ENCODE data around the gene GRK2.

GRK2 gene

DNA sequence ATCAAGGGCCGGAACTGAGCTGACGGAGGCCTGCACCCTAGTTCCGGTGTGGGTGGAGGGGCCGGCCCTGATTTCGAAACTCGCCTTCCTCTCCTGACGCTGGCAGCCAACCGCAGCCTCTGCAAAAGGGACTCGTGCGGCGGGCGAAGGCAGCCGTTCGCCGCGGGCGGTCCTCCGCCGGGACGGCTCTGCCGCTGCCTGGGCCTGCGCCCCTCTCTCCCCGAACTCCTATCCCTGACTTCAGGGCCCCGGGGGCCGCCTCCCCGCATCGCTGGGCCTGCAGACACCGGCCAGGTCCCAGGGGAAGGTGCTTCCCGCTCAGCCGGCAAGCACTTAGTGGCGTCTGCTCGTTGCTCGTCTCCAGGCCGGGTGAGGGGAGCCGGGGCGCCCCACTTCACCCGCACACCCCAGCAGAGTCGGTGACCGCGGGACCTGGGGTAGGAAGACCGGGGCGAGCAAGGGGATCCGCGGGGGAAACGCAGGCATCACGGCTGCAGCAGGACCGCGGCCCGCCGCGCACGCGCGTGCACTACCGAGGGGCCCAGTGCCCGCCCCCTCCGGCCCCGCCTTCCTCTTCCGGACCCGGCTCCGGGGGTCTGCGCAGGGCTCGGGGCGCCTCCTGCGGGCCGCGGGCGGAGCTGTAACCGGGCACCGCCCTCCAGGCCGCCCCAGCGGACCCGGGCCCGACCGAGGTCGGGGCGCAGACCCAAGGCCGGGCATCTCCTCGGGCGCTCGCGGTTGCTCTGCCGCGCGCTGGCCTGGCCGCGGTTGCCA is 22.4 kb downstream of the GRK2 start:
- TF ChIP-seq, protein P1, sequence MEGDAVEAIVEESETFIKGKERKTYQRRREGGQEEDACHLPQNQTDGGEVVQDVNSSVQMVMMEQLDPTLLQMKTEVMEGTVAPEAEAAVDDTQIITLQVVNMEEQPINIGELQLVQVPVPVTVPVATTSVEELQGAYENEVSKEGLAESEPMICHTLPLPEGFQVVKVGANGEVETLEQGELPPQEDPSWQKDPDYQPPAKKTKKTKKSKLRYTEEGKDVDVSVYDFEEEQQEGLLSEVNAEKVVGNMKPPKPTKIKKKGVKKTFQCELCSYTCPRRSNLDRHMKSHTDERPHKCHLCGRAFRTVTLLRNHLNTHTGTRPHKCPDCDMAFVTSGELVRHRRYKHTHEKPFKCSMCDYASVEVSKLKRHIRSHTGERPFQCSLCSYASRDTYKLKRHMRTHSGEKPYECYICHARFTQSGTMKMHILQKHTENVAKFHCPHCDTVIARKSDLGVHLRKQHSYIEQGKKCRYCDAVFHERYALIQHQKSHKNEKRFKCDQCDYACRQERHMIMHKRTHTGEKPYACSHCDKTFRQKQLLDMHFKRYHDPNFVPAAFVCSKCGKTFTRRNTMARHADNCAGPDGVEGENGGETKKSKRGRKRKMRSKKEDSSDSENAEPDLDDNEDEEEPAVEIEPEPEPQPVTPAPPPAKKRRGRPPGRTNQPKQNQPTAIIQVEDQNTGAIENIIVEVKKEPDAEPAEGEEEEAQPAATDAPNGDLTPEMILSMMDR (IDR thresholded peaks at IDR 0.05; ENCODE audit: control insufficient read depth, extremely low read depth, insufficient read depth): peak; percentile 19; the same call in 1 of the 2 replicates
- H3K4me3 ChIP-seq (ENCODE audit: low read depth, low read length): peak overlapping the region; percentile 78
- no peak for DNase-seq (ENCODE audit: low read depth)

GRCh38 chr11:67289226-67289650 is 23.0 kb downstream of the GRK2 start, which contains the start of gene ANKRD13D:
ANKRD13D (plus strand) TSS chr11:67289303; CDS start chr11:67289461, 158 bp downstream.
- H3K4me3 ChIP-seq (ENCODE audit: low read depth, low read length): peak within 1 kb of the TSS; percentile 78
- TF ChIP-seq, protein P1 (IDR thresholded peaks at IDR 0.05; ENCODE audit: control insufficient read depth, extremely low read depth, insufficient read depth): 0 out of 2 replicates have a peak, but pooled peaks have one; percentile 11
- no peak for DNase-seq (ENCODE audit: low read depth)

DNA sequence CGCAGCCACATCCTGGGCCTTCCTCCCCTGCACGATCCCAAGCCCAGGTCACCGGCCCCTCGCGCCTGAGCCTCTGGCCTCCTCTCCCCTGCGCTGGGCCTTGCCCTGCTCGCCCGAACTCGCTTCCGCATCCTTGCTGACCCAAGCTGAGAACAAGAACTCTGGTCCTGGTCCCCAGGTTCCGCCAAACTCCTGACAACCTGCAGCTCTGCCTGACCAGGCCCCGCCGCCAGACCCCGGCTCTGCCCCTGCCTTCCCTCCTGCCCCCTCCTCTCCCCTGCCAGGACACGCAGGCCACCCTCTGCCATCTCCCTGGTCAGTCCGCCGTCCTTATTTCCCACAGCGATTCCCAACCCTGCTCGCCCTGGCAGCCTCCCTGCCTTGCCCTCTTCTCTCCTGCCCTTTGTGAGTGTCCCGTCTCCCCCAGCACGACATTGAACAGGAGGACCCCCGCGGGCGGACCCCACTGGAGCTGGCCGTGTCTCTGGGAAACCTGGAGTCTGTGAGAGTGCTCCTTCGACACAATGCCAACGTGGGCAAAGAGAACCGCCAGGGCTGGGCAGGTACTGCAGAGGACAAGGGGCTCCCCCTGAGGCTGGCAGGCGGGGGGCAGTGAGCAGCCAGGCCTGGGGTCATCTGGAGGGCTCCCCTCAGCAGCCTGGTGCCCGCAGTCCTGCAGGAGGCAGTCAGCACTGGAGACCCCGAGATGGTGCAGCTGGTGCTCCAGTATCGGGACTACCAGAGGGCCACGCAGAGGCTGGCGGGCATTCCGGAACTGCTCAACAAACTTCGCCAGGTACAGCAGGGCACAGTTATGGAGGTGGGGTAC is 23.6 kb downstream of the GRK2 start:
- H3K4me3 ChIP-seq (ENCODE audit: low read depth, low read length): peak overlapping the region; percentile 78
- TF ChIP-seq, protein P1 (IDR thresholded peaks at IDR 0.05; ENCODE audit: control insufficient read depth, extremely low read depth, insufficient read depth): no peak
- DNase-seq (ENCODE audit: low read depth): no peak

- DNase-seq (ENCODE audit: low read depth): no peak
- H3K4me3 ChIP-seq (ENCODE audit: low read depth, low read length): no peak overlapping the region
- TF ChIP-seq, protein P1 (IDR thresholded peaks at IDR 0.05; ENCODE audit: control insufficient read depth, extremely low read depth, insufficient read depth): no peak
Measured at GRCh38 chr11:67290801-67291200, 24.5 kb downstream of the GRK2 start.

- no peak overlapping the region for H3K4me3 ChIP-seq (ENCODE audit: low read depth, low read length)
- TF ChIP-seq, protein P1 (IDR thresholded peaks at IDR 0.05; ENCODE audit: control insufficient read depth, extremely low read depth, insufficient read depth): no peak
- DNase-seq (ENCODE audit: low read depth): no peak
Measured at GRCh38 chr11:67291481-67292381, 25.5 kb downstream of the GRK2 start.

GRCh38 chr11:67292671-67293070 is 26.4 kb downstream of the GRK2 start:
- H3K4me3 ChIP-seq (ENCODE audit: low read depth, low read length): no peak overlapping the region
- TF ChIP-seq, protein P1 (IDR thresholded peaks at IDR 0.05; ENCODE audit: control insufficient read depth, extremely low read depth, insufficient read depth): no peak
- no peak for DNase-seq (ENCODE audit: low read depth)

All from LNCaP clone FGC (cell line).